Measurements from ENCODE around the gene ADAP1. TPM values are rescaled to one million over a fixed set of nuclear protein-coding genes. Genes with fewer than 3 reads are reported as not detected.

The ADAP1 gene
- total RNA-seq, 1 donor from 2014 or later: 5.2 TPM

DNA sequence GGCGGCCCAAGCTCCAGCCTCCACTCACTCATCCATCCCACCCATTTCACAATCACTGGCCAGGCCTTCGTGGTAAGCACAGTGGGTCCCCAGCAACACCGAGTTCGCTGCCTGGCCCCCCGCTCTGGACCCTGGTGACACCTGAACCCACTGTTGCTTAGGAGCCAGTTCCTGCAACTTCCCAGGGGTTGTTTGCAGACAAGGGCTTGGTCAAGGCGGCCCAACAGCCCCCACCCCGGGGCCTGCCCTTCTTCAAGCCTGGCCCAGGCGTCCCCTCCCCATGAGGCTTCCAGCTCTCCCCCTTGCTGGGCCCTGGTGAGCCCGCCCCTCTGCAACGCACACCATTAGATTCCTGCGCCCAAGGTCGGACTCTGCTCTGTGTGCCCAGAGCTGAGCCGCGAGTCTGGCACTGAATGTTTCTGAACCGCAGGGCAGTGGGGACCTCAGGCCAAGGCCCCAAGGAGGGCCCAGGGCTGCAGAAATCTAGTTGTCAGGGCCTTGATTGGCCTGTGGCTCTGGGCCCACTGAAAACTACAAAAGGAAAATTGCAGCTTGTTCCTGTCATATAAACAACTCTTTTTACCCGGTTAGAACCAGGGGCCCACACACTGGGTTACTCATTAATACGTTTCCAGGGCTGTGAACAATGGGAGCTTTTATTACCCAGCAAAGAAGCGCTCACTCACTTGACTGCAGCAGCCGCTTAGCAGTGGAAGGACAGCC is 23.0 kb upstream of the ADAP1 start:
- Mint-ChIP-seq H3K4me1 (peaks cover 26% of the 10 kb centered on the region), H3K27ac (ENCODE audit: unreplicated experiment) (peak overlapping the region; percentile 93), H3K36me3 (ENCODE audit: low read depth) (no peaks in the 10 kb centered on the region), H3K9me3 (no peaks in the 10 kb centered on the region), H3K27me3 (ENCODE audit: low read depth) (peaks cover 2% of the 10 kb centered on the region), H3K4me3 (peak overlapping the region; percentile 87)
- TF ChIP-seq, protein P1, sequence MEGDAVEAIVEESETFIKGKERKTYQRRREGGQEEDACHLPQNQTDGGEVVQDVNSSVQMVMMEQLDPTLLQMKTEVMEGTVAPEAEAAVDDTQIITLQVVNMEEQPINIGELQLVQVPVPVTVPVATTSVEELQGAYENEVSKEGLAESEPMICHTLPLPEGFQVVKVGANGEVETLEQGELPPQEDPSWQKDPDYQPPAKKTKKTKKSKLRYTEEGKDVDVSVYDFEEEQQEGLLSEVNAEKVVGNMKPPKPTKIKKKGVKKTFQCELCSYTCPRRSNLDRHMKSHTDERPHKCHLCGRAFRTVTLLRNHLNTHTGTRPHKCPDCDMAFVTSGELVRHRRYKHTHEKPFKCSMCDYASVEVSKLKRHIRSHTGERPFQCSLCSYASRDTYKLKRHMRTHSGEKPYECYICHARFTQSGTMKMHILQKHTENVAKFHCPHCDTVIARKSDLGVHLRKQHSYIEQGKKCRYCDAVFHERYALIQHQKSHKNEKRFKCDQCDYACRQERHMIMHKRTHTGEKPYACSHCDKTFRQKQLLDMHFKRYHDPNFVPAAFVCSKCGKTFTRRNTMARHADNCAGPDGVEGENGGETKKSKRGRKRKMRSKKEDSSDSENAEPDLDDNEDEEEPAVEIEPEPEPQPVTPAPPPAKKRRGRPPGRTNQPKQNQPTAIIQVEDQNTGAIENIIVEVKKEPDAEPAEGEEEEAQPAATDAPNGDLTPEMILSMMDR (conservative IDR thresholded peaks at IDR 0.05): no peak
- DNase-seq (ENCODE audit: low read depth, low spot score): no peak

DNA sequence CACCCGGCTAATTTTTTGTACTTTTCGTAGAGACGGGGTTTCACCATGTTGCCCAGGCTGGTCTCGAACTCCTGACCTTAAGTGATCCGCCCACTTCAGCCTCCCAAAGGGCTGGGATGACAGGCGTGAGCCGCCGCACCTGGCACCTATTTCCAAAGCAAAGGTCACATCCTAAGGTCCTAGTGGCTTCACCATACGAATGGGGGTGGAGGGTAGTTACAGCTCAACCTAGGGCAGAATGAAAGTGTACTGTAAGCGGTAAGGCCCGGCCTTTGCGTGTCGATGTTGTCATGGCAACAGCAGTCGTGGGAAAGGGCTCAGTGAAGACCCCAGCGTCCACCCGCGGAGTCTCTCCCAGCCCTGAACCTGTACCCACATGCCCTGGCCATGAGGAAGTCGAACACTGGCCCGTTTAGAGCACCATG is 22.4 kb upstream of the ADAP1 start:
- Mint-ChIP-seq H3K9me3 (no peaks in the 10 kb centered on the region), H3K36me3 (ENCODE audit: low read depth) (no peaks in the 10 kb centered on the region), H3K27me3 (ENCODE audit: low read depth) (peaks cover 2% of the 10 kb centered on the region), H3K27ac (ENCODE audit: unreplicated experiment) (no peak overlapping the region), H3K4me3 (peak overlapping the region; percentile 87), H3K4me1 (peaks cover 32% of the 10 kb centered on the region)
- TF ChIP-seq, protein P1 (conservative IDR thresholded peaks at IDR 0.05): no peak
- DNase-seq (ENCODE audit: low read depth, low spot score): no peak

DNA sequence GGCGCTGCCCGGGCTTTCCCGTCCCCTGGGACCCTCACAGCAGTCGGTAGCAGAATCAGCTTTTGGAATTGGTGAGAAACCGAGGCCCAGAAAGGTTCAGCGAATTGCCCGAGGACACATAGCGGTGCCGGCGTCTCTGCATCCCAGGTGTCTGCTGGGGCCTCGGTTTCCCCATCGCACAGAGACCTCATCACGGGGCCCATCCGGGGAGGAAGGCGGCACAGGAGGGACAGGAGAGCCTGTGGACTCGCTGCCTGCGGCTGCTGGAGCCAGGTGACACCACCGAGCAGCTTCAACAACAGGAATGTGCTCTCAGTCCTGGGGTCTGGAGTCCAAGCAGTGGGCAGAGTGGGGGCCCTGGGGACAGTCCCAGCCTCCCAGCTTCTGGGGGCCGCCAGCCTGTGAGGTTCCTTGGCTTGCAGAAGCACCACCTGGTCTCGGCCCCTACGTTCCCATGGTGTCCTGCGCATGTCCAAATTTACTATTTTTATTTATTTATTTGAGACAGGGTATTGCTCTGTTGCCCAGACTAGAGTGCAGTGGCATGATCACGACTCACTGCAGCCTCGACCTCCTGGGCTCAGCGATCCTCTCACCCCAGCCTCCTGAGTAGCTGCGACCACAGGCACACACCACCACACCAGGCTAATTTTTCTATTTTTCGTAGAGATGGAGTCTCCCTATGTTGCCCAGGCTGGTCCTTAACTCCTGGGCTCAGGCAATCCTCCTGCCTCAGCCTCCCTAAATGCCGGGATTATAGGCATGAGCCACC is 21.4 kb upstream of the ADAP1 start:
- TF ChIP-seq, protein P1 (conservative IDR thresholded peaks at IDR 0.05): no peak
- Mint-ChIP-seq H3K9me3 (no peaks in the 10 kb centered on the region), H3K27ac (ENCODE audit: unreplicated experiment) (no peak overlapping the region), H3K4me1 (peaks cover 32% of the 10 kb centered on the region), H3K27me3 (ENCODE audit: low read depth) (peaks cover 2% of the 10 kb centered on the region), H3K4me3 (peak overlapping the region; percentile 87), H3K36me3 (ENCODE audit: low read depth) (no peaks in the 10 kb centered on the region)
- DNase-seq (ENCODE audit: low read depth, low spot score): no peak

DNA sequence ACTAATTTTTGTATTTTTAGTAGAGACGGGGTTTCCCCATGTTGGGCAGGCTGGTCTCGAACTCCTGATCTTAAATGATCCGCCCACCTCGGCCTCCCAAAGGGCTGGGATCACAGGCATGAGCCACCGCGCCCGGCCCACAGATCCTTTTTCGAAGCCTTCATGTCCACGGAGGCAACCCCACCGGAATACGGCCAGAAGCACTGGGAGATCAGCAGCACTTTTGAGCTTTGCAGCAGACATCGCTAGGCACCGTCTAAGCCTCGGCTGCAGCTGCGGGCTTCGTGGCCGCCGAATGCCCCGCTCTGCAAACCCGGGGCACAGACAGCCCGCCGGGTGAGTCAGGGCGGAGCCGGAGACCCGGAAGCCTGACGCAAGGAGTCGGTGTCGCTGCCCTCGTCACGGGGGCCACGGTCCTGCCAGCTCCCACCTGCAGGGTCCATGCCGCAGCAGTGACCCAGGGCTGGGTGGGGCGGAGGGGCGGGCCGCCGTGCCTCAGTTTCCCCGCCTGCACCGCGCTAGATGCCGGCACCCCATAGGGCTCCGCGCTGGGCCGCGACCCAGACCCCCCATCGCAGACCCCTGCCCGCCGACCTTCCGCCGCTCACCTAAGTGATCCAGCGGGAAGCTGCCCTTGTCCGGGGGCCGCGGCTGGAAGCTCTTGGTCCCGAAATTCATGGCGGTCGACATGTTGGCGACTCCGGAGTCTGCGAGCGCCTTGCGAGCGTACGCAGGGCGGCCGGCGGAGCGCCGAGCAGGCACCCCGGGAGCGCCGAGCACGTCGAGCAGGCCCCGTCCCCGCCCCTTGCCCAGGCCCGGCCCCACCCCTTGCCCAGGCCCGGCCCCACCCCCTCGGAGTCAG is 20.6 kb upstream of the ADAP1 start, which contains the start of gene COX19:
COX19 (minus strand) TSS at position 730 of the 862 bp plus-strand sequence; CDS start at position 690, 40 bp downstream.
- Mint-ChIP-seq H3K9me3 (no peaks in the 10 kb centered on the region), H3K4me3 (peak within 1 kb of the TSS; percentile 92), H3K4me1 (peaks cover 29% of the 10 kb centered on the region), H3K36me3 (ENCODE audit: low read depth) (no peaks in the 10 kb centered on the region), H3K27me3 (ENCODE audit: low read depth) (peaks cover 2% of the 10 kb centered on the region), H3K27ac (ENCODE audit: unreplicated experiment) (peak within 1 kb of the TSS; percentile 97)
- TF ChIP-seq, protein P1 (conservative IDR thresholded peaks at IDR 0.05): no peak
- peak; percentile 88 for DNase-seq (ENCODE audit: low read depth, low spot score)

DNA sequence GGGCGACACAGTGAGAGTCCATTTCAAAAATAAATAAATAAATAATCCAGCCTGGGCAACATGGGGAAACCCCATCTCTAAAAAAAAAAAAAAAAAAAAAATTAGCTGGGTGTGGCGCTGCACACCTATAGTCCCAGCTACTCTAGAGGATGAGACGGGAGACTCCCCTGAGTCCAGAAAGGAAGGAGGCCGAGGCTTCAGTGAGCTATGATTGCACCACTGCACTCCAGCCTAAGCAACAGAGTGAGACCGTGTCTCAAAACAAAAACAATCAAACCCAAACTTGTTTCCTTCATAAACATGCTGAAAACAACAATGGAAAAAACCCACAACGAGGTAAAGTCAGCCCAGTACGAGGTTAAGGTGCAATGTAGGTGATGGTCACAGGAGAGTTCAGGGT is 19.7 kb upstream of the ADAP1 start:
- H3K27ac Mint-ChIP-seq (ENCODE audit: unreplicated experiment): peak overlapping the region; percentile 97
- peaks cover 29% of the 10 kb centered on the region for H3K4me1 Mint-ChIP-seq
- DNase-seq (ENCODE audit: low read depth, low spot score): no peak
- H3K27me3 Mint-ChIP-seq (ENCODE audit: low read depth): peaks cover 2% of the 10 kb centered on the region
- H3K9me3 Mint-ChIP-seq: no peaks in the 10 kb centered on the region
- H3K4me3 Mint-ChIP-seq: peak overlapping the region; percentile 92
- TF ChIP-seq, protein P1 (conservative IDR thresholded peaks at IDR 0.05): no peak
- no peaks in the 10 kb centered on the region for H3K36me3 Mint-ChIP-seq (ENCODE audit: low read depth)
